SK-N-SH (cell line): ENCODE measurements around the gene PCSK2. TPM values are rescaled to one million over a fixed set of nuclear protein-coding genes. Genes with fewer than 3 reads are reported as not detected.

Experiments
- CTCF ChIA-PET: fragments of 300-600, 350-600 bp; formaldehyde crosslinking; extraction: SDS; loops from one replicate; lab custom pipeline; 2021; lab: Yijun Ruan, JAX
- POLR2A ChIA-PET: fragments of 350-600 bp; sonication (Branson Sonifier 250); formaldehyde crosslinking; extraction: SDS; loops from one replicate; lab custom pipeline; 2020; ENCODE audit warnings: antibody characterized with exemption, inconsistent platforms; lab: Yijun Ruan, JAX
- DNase-seq: peaks from one replicate; pipeline ENCODE4 v3.0.0; 2012
- H2AFZ ChIP-seq: fragments of 200-600 bp; sonication (generic); 2 replicates; pipeline ENCODE4 v1.8.1; 2016; ENCODE audit warnings: antibody characterized with exemption, mild to moderate bottlenecking, low read depth
- H3F3A ChIP-seq: fragments of 200-600 bp; sonication (generic); replicated peaks from 2 replicates; pipeline ENCODE3; 2016; ENCODE audit warnings: antibody characterized with exemption, mild to moderate bottlenecking; ENCODE audit not compliant: insufficient read depth
- H3K27ac ChIP-seq, 2 experiments: fragments of 200-500 bp in 1 of 2; fragments of 200-600 bp in 1 of 2; sonication (Bioruptor generic) in 1 of 2; sonication (generic), shearing (Covaris generic) in 1 of 2; 2 replicates each; pipeline versions ENCODE4 v1.5.1 to v1.6.1; 2014 to 2016; ENCODE audit warnings: low read depth in 2 of 2, inconsistent platforms in 1 of 2, low read length in 1 of 2, mild to moderate bottlenecking in 1 of 2, mixed read lengths in 1 of 2
- H3K27me3 ChIP-seq: fragments of 200-600 bp; sonication (generic), shearing (Covaris generic); 2 replicates; pipeline ENCODE4 v1.6.1; 2016; ENCODE audit warnings: mixed run types; ENCODE audit not compliant: insufficient read depth
- H3K36me3 ChIP-seq, 2 experiments: fragments of 200-500 bp in 1 of 2; fragments of 200-600 bp in 1 of 2; sonication (Bioruptor generic) in 1 of 2; sonication (generic) in 1 of 2; replicated peaks in 1 of 2; 2 replicates each; pipeline versions ENCODE3 to v1.5.1; 2014 to 2016; ENCODE audit warnings: low read length in 1 of 2, mild to moderate bottlenecking in 1 of 2; ENCODE audit not compliant: insufficient read depth in 2 of 2, control insufficient read depth in 1 of 2
- H3K4me1 ChIP-seq, 2 experiments: fragments of 200-500 bp in 1 of 2; fragments of 200-600 bp in 1 of 2; sonication (Bioruptor generic) in 1 of 2; sonication (generic), shearing (Covaris generic) in 1 of 2; 2 replicates each; pipeline versions ENCODE4 v1.5.1 to v1.6.1; 2014 to 2016; ENCODE audit warnings: low read depth in 1 of 2, low read length in 1 of 2, mixed run types in 1 of 2; ENCODE audit not compliant: insufficient read depth in 2 of 2, control insufficient read depth in 1 of 2
- H3K4me2 ChIP-seq: fragments of 200-600 bp; sonication (generic), shearing (Covaris generic); 2 replicates; pipeline ENCODE4 v1.6.1; 2017; ENCODE audit warnings: mixed run types
- H3K4me3 ChIP-seq, 2 experiments: fragments of 200-500 bp in 1 of 2; fragments of 200-600 bp in 1 of 2; sonication (Bioruptor generic) in 1 of 2; sonication (generic), shearing (Covaris generic) in 1 of 2; 2 replicates each; pipeline versions ENCODE4 v1.5.1 to v1.8.1; 2014 to 2016; ENCODE audit warnings: low read depth in 2 of 2, inconsistent platforms in 1 of 2, low read length in 1 of 2, mild to moderate bottlenecking in 1 of 2, mixed read lengths in 1 of 2, moderate library complexity in 1 of 2
- H3K79me2 ChIP-seq: fragments of 200-600 bp; sonication (generic); 2 replicates; pipeline ENCODE4 v1.8.1; 2017; ENCODE audit warnings: mild to moderate bottlenecking; ENCODE audit not compliant: insufficient read depth
- H3K9ac ChIP-seq: fragments of 200-600 bp; sonication (generic); 2 replicates; pipeline ENCODE4 v1.6.1; 2017; ENCODE audit warnings: mixed run types
- H3K9me2 ChIP-seq: fragments of 200-600 bp; sonication (generic); 2 replicates; pipeline ENCODE4 v1.6.1; 2017; ENCODE audit warnings: mixed run types
- H3K9me3 ChIP-seq: fragments of 200-600 bp; sonication (generic); 2 replicates; pipeline ENCODE4 v1.6.1; 2017; ENCODE audit warnings: mixed run types, mild to moderate bottlenecking, moderate library complexity
- H4K20me1 ChIP-seq: fragments of 200-600 bp; sonication (generic); 2 replicates; pipeline ENCODE4 v1.6.1; 2017; ENCODE audit warnings: mild to moderate bottlenecking, mixed run types; ENCODE audit not compliant: insufficient read depth
- EZH2phosphoT487 ChIP-seq: fragments of 200-600 bp; sonication (generic); IDR thresholded peaks from 2 replicates; pipeline ENCODE4 v1.6.1; 2017; ENCODE audit warnings: low read depth, mixed run types, mild to moderate bottlenecking, antibody characterized with exemption, moderate library complexity, borderline replicate concordance
- FOXM1 ChIP-seq: IDR thresholded peaks from 2 replicates; pipeline ENCODE4 v1.4.0; 2012; ENCODE audit warnings: low read depth, mild to moderate bottlenecking
- GABPA ChIP-seq: IDR thresholded peaks from 2 replicates; pipeline ENCODE4 v1.4.0; 2012; ENCODE audit warnings: low read depth, mild to moderate bottlenecking
- GATA2 ChIP-seq: sonication (generic); formaldehyde crosslinking; IDR thresholded peaks from 2 replicates; pipeline ENCODE4 v1.5.0; 2020; ENCODE audit warnings: mild to moderate bottlenecking, missing genetic modification reagents
- JUND ChIP-seq: IDR thresholded peaks from 2 replicates; pipeline ENCODE4 v1.4.0; 2012
- MXI1 ChIP-seq: IDR thresholded peaks from 2 replicates; pipeline ENCODE4 v1.6.1; 2012; ENCODE audit warnings: mild to moderate bottlenecking, low read depth, low read length, improper control_type of control experiment
- NFIC ChIP-seq: IDR thresholded peaks from 2 replicates; pipeline ENCODE4 v1.4.0; 2012; ENCODE audit warnings: borderline replicate concordance
- NRF1 ChIP-seq: IDR thresholded peaks from 2 replicates; pipeline ENCODE4 v1.6.1; 2012; ENCODE audit warnings: low read depth, mild to moderate bottlenecking, low read length
- POLR2AphosphoS5 ChIP-seq: IDR thresholded peaks from 2 replicates; pipeline ENCODE4 v1.6.1; 2012; ENCODE audit warnings: low read depth, low read length
- RAD21 ChIP-seq: IDR thresholded peaks from 2 replicates; pipeline ENCODE4 v1.6.1; 2012; ENCODE audit warnings: mild to moderate bottlenecking, low read length
- RCOR1 ChIP-seq: fragments of 150-350 bp; IDR thresholded peaks from 2 replicates; pipeline ENCODE4 v1.6.1; 2017; ENCODE audit warnings: antibody characterized with exemption, low read length
- RXRA ChIP-seq: IDR thresholded peaks from 2 replicates; pipeline ENCODE4 v1.4.0; 2012; ENCODE audit warnings: low read depth, mild to moderate bottlenecking, borderline replicate concordance
- TCF12 ChIP-seq: IDR thresholded peaks from 2 replicates; pipeline ENCODE4 v1.4.0; 2012
- TEAD4 ChIP-seq: IDR thresholded peaks from 2 replicates; pipeline ENCODE4 v1.4.0; 2012; ENCODE audit warnings: mild to moderate bottlenecking, borderline replicate concordance; ENCODE audit not compliant: insufficient read depth
- USF2 ChIP-seq: fragments of 150-350 bp; IDR thresholded peaks from 2 replicates; pipeline ENCODE4 v1.6.1; 2017; ENCODE audit warnings: antibody characterized with exemption, low read length, low read depth, borderline replicate concordance
- WGBS: methylation state at CpG from one replicate; pipeline ENCODE4 v1.1.6; 2017; ENCODE audit warnings: low lambda C conversion rate; 5-methylcytosine and 5-hydroxymethylcytosine counted together
- polyA plus RNA-seq, 3 experiments: library from polyadenylated mRNA; depleted of rRNA; stranded (reverse); fragments of >200 nt; gene quantifications; 2 replicates each; pipeline ENCODE4 v1.2.3, GENCODE V29; 2012
- TF ChIP-seq, protein P1 (sequence below): IDR thresholded peaks from 2 replicates; pipeline ENCODE4 v1.4.0; 2012; ENCODE audit warnings: low read depth
- TF ChIP-seq, protein P2 (sequence below): fragments of 200-600 bp; sonication (generic); IDR thresholded peaks from 2 replicates; pipeline ENCODE4 v1.6.1; 2017; ENCODE audit warnings: antibody characterized with exemption, mild to moderate bottlenecking, moderate library complexity
- TF ChIP-seq, protein P3 (sequence below): IDR thresholded peaks from 2 replicates; pipeline ENCODE4; 2012

PCSK2 gene
- polyA plus RNA-seq, 1 of the 3 experiments (the other 2 are of a cell fraction) = not detected

DNA sequence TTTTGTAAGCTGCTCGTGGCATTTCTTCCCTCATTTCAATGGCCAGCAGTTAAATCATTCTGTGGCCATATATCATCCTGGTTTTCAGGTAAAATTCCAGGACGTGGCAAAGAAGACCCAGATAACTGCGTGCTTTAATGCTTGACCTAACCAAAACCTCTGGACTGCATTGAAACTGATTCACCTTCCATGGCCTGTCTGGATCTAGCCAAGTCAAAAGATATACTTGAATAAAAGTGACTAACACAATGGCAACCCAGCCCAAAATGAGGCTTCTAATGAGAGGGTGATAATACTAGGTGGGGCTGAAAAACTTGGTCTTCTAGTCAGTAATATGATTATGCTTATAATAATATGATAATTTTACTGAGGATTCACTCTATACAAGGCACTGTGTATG is 16.5 kb upstream of the PCSK2 start:
- ChIA-PET POLR2A (no interaction called here), CTCF (no interaction called here)
- no peak overlapping the region for H3K27ac ChIP-seq
- no peaks in the 10 kb centered on the region for H3K27me3 ChIP-seq
- H3K36me3 ChIP-seq = no peaks in the 10 kb centered on the region
- no peaks in the 10 kb centered on the region for H3K4me1 ChIP-seq
- no peak overlapping the region for H3K4me3 ChIP-seq
- no peaks in the 10 kb centered on the region for H3F3A ChIP-seq
- TF ChIP-seq, protein P1, sequence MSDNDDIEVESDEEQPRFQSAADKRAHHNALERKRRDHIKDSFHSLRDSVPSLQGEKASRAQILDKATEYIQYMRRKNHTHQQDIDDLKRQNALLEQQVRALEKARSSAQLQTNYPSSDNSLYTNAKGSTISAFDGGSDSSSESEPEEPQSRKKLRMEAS = no peak
- TF ChIP-seq GATA2 (no peak), TCF12 (no peak), TEAD4 (no peak), FOXM1 (no peak), NRF1 (no peak), GABPA (no peak), RXRA (no peak), POLR2AphosphoS5 (no peak), NFIC (no peak), USF2 (no peak), EZH2phosphoT487 (no peak), MXI1 (no peak), RCOR1 (no peak), RAD21 (no peak), JUND (no peak)
- TF ChIP-seq, protein P2, sequence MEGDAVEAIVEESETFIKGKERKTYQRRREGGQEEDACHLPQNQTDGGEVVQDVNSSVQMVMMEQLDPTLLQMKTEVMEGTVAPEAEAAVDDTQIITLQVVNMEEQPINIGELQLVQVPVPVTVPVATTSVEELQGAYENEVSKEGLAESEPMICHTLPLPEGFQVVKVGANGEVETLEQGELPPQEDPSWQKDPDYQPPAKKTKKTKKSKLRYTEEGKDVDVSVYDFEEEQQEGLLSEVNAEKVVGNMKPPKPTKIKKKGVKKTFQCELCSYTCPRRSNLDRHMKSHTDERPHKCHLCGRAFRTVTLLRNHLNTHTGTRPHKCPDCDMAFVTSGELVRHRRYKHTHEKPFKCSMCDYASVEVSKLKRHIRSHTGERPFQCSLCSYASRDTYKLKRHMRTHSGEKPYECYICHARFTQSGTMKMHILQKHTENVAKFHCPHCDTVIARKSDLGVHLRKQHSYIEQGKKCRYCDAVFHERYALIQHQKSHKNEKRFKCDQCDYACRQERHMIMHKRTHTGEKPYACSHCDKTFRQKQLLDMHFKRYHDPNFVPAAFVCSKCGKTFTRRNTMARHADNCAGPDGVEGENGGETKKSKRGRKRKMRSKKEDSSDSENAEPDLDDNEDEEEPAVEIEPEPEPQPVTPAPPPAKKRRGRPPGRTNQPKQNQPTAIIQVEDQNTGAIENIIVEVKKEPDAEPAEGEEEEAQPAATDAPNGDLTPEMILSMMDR = no peak
- TF ChIP-seq, protein P3, sequence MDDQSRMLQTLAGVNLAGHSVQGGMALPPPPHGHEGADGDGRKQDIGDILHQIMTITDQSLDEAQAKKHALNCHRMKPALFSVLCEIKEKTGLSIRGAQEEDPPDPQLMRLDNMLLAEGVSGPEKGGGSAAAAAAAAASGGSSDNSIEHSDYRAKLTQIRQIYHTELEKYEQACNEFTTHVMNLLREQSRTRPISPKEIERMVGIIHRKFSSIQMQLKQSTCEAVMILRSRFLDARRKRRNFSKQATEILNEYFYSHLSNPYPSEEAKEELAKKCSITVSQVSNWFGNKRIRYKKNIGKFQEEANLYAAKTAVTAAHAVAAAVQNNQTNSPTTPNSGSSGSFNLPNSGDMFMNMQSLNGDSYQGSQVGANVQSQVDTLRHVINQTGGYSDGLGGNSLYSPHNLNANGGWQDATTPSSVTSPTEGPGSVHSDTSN = no peak
- H3K79me2 ChIP-seq = no peaks in the 10 kb centered on the region
- 9% methylated on average over 3 of the region's 3 CpGs for WGBS
- no peaks in the 10 kb centered on the region for H3K9me2 ChIP-seq
- no peak for DNase-seq
- no peaks in the 10 kb centered on the region for H4K20me1 ChIP-seq
- H3K9me3 ChIP-seq = no peaks in the 10 kb centered on the region
- no peak overlapping the region for H2AFZ ChIP-seq
- no peak overlapping the region for H3K9ac ChIP-seq
- H3K4me2 ChIP-seq = no peak overlapping the region
